GM19193 (cell line): ENCODE measurements around the gene CCR5AS.

ENCODE experiments used
- POLR2A ChIP-seq: IDR thresholded peaks from 4 replicates; pipeline ENCODE4 v1.6.1; 2011; ENCODE audit not compliant: insufficient read depth, insufficient read length; ENCODE audit errors: extremely low read depth

Gene CCR5AS

DNA sequence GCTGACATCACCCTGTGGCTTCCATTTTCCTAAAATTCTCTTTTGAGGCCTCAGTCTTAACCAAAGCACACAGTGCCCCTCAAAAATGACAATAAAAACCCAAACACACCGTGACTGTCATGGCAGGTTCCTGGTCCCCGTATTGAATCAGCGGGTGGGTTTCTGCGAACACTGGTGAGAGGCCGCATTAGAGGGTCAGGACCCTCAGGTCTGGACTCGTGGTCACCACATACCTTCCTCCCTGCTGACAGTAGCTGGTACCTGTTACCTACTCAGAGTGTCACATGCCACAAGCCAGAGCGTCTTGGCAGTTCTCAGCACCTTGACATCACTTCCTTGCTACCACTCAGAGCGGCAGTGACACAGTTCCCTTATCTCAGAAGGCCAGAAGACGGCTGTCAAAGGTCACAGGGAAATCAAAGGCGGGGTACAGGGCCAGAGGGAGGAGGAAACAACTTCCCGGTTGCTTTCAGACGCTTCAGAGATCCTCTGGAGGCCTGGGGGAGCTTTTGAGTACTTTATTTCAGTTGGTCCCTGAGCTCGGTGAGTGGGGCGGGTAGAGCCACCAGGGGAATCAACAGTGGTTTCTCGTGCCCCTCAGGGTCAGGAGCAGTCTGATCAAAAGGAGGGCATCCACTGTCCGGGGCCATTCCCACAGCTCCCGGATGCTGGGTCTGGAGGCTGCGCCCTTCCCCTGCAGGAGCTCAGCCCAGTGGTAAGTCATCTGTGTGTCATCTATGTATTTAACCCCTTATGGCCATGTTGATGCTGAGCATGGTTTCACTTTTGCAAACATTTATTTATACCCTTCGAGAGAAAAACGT, at the start of gene CCR5AS, which contains the start of gene CCRL2:
Gene CCR5AS, minus strand, starts transcription at position 279 of the 824 bp plus-strand sequence.
Gene CCRL2, plus strand, starts transcription at position 472 of the 824 bp plus-strand sequence. CDS start 821 bp downstream, outside the sequence.
- TF ChIP-seq POLR2A, result no peak

- no peak for TF ChIP-seq POLR2A
These were observed 49.3 kb upstream of the CCR5AS start for GRCh38 chr3:46456118-46456517.

DNA sequence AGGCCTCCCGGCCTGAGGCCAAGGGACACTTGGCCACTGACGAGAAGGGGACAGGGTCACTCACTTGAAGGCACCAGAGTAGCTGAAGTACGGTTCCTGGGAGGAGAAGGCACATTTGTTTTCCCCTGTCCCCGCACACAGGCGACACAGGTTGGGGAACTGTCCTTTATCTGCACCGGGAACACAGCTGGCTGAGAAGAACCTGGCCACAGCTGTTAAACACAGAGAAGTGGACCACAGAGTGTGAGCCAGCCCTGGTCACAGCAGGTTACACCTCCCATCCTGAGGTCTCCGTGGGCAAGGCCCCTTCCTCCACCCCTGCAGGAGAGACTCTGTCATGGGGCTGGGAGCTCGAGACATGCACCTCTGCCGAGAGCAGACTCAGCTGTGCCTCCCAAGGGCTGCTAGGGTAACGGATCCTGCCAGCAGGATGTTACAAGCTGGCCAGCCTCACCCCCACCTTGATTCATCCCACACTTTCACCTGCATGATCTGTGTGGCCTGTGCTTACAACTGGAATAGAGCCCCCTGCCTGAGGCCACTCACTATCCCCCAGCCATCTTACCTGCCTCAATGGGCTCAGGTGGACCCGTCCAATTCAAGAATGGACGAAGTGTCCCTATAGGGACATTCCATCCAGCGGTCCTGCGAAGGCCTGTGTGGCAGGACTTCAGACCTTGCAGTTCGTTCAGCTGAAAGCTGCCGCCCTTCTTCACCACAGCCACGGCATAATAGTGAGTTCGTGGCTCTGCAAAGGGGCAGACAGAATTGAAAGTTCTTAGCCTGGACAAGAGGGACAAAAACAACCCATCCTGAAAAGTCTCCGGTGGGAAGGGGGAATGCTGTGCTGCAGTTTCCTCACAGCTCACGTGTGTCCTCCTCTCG, 48.6 kb upstream of the CCR5AS start:
- no peak for TF ChIP-seq POLR2A

DNA sequence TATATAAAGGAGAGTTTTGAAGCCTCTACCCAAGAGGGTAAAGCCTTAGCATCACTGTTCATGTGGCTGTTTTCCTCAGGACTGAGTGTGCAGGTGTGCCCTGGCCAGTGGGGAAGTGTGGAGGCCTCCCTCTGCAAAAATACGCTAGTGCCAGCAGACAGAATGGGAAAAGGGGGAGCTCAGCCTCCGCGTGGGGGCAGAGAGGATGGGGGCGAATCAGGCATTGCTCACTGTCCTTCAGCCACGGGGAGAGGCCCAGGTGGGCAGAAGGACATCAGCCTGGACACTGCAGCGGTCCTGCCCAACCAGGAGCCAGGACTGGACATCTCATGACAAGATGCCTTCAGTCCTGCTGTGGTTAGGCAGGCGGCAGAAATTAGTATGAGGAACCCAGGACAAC, 47.7 kb upstream of the CCR5AS start:
- TF ChIP-seq POLR2A, result no peak

- no peak for TF ChIP-seq POLR2A
These were observed 47.3 kb upstream of the CCR5AS start for GRCh38 chr3:46454209-46454595.

DNA sequence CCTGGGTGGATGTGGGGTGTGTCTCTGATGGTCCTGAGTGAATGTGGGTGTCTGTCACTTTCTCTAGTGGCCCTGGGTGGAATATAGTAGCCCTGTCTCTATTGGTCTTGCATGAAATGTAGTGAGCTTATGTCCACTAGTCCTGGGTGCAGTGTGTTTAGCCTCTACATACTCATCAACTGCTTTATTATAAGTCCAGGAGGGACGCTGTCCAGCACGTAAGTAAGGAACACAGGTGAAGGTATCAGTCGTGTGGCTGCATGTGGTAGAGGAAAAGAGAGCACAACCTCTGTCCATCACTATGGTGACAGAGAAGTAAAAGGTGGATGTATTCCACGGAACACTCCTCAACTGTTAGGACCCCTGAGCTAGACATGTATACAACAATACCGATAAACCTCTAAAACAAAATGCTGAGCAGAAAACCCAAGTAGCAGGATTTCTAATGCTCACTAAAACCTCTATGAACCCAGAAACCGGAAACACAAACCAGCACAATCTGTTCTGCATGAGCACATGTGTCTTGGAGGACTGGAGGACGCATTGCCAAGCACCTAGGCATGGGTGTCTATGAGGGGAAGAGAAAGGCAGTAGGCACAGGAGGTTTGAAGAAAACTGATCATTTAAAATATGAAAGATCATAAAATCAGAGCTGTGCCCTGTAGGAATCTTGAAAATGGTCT, 46.8 kb upstream of the CCR5AS start:
- no peak for TF ChIP-seq POLR2A

DNA sequence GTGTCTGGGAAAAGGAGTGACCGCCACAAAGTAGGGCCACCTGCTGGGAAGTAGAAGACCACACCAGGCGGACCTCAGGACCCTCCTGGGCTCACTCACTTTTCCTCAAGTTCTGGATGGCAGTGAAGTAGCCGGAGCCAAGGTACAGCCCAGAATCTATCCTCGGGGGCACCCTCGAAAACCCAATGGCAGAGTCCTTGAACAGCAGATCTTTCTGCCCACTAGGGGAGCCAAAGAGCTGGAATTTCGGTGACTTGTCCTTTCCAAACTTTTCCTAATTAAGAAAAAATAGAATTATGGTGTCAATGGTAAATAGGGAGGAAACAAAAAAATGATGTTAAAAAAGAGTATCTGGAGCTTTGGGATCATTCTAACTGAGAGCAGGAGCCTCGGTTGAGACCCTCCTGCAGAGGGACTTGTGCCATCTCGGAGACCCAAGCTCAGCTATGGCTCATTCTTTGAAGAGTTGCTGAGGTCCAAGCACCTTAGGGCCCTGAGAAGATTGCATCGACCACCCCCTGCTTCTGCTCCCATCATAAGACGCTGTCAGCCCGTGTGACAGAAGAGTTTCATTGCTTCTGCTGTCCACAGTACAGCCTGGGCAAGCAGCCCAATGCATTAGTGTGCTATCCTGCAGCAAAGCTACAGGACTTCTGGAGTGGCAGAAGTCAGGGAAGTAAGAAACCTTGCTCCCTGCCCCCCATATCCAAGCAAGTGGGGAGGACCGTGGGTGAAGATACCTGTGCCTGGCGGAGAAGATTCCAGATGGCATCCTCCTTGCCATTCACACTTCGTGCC, 43.1 kb upstream of the CCR5AS start:
- no peak for TF ChIP-seq POLR2A

GRCh38 chr3:46448721-46449120, 41.9 kb upstream of the CCR5AS start:
- TF ChIP-seq POLR2A, result no peak

DNA sequence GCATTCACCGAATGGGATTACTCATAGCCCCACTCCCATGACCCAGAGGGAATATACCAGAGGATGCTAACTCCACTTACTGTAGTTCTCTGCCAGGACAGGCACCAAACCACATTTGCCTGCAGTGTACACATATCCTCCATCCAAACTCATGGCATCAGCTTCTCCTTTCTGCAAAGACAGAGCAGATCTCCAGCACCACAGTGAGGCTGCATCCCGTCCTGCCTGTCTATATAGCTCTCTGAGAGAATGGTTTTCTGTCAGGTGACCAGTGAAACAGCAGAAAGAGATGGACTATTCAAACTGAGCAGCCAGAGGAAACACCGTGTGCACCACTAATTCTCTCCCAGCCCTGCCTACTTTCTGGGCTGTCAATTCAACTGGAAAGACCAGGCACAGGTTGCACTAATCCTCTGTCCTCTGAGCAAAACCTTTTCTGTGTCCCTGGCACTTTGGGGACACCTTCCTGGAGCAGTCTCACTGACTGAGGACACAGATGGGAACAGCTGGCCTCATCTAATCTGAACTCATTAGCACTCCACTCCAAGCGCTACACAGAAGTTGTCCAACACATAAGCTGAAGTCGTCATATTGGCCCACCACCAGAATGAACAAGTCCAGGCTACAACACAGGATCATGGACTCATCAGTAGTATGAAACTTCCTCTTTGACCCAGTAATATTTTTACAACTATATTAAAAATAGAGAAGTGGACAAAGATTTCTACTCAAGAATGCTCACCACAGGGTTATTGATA, 40.5 kb upstream of the CCR5AS start:
- no peak for TF ChIP-seq POLR2A

GRCh38 chr3:46442576-46443530, 36.0 kb upstream of the CCR5AS start:
- TF ChIP-seq POLR2A, result no peak

DNA sequence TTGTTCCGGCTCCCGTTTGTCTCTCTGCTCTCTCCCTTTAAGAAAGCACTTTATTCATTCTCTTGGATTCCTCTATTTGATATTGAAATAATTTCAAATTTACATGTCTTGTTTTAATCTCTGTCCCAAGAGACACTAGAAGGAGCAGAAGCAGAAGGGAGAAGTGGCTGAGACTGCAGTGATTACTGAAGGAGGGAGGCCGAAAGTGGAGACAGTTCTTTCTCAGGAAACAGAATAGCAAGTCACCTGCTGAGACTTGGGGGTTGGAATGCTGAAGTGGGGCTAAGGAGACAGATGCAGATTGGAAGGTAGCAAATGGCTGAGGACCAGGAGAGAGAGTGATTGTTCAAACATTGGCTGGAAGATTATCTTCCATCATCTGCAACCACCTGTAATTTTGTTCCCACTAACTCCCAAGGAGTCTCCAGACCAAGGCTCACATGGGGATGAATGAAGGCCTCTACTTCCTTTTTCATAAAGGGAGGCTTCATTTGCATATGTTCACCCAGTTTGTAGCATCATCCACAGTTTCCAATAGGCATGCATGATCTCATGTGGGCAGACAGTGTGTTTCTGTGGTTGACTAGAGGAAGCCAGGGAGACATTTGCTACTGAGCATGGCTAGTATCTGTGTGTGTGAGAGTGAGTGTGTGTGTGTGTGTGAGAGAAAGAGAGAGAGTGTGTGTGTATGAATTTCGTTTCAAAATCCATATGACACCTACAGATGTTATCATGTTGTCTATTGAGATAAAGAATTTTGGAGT, 33.8 kb upstream of the CCR5AS start:
- no peak for TF ChIP-seq POLR2A

- TF ChIP-seq POLR2A, result no peak
These were observed 32.0 kb upstream of the CCR5AS start for GRCh38 chr3:46438831-46439230.
